Neural cell (in vitro differentiated cells): ENCODE measurements around the gene ABCC8.

Experiments used
- EP300 ChIP-seq: fragments of 450-650 bp; conservative IDR thresholded peaks from 2 replicates; pipeline ENCODE4 v1.6.1; 2014; ENCODE audit warnings: antibody characterized with exemption, mild to moderate bottlenecking, moderate library complexity; ENCODE audit not compliant: poor library complexity, severe bottlenecking
- EZH2 ChIP-seq: fragments of 200-600, 300-800 bp; shearing (Covaris generic), sonication (generic); IDR thresholded peaks from 2 replicates; pipeline ENCODE4 v1.6.1; 2014; ENCODE audit warnings: antibody characterized with exemption, low read length, borderline replicate concordance, mild to moderate bottlenecking; ENCODE audit not compliant: insufficient read depth, poor library complexity, severe bottlenecking
- MXI1 ChIP-seq: fragments of 450-650 bp; conservative IDR thresholded peaks from 2 replicates; pipeline ENCODE4 v1.6.1; 2014; ENCODE audit warnings: antibody characterized with exemption, mild to moderate bottlenecking; ENCODE audit not compliant: poor library complexity, severe bottlenecking
- POLR2AphosphoS5 ChIP-seq: IDR thresholded peaks from 2 replicates; pipeline ENCODE4 v1.6.1; 2012
- TAF1 ChIP-seq: IDR thresholded peaks from 2 replicates; pipeline ENCODE4 v1.6.1; 2012; ENCODE audit warnings: low read depth
- TF ChIP-seq, protein P1 (sequence below): fragments of 450-650 bp; IDR thresholded peaks from 2 replicates; pipeline ENCODE4 v1.5.1; 2014; ENCODE audit warnings: antibody characterized with exemption, mild to moderate bottlenecking, moderate library complexity; ENCODE audit not compliant: poor library complexity, severe bottlenecking
- TF ChIP-seq, protein P2 (sequence below): IDR thresholded peaks from 2 replicates; pipeline ENCODE4 v1.6.1; 2012; ENCODE audit warnings: borderline replicate concordance

DNA sequence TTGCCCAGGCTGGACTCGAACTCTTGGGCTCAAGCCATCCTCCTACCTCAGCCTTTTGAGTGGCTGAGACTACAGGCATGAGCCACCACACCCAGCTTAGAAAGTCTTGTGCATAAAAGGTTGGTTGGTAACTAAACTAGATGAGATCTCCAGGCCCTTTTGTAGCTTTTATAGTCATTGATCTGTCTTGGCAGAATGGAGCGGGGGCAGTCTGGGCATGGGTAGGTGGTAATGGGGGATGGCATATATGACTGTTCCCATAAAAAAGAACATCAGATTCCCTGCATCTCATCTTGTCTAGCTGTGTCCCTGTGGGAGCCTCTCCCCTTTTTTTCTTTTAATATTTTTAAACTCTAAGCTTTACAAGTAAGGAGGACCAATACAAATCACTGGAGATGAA is 30.2 kb downstream of the ABCC8 start:
- TF ChIP-seq, protein P1, sequence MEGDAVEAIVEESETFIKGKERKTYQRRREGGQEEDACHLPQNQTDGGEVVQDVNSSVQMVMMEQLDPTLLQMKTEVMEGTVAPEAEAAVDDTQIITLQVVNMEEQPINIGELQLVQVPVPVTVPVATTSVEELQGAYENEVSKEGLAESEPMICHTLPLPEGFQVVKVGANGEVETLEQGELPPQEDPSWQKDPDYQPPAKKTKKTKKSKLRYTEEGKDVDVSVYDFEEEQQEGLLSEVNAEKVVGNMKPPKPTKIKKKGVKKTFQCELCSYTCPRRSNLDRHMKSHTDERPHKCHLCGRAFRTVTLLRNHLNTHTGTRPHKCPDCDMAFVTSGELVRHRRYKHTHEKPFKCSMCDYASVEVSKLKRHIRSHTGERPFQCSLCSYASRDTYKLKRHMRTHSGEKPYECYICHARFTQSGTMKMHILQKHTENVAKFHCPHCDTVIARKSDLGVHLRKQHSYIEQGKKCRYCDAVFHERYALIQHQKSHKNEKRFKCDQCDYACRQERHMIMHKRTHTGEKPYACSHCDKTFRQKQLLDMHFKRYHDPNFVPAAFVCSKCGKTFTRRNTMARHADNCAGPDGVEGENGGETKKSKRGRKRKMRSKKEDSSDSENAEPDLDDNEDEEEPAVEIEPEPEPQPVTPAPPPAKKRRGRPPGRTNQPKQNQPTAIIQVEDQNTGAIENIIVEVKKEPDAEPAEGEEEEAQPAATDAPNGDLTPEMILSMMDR = no peak
- no peak for TF ChIP-seq EP300
- TF ChIP-seq, protein P2, sequence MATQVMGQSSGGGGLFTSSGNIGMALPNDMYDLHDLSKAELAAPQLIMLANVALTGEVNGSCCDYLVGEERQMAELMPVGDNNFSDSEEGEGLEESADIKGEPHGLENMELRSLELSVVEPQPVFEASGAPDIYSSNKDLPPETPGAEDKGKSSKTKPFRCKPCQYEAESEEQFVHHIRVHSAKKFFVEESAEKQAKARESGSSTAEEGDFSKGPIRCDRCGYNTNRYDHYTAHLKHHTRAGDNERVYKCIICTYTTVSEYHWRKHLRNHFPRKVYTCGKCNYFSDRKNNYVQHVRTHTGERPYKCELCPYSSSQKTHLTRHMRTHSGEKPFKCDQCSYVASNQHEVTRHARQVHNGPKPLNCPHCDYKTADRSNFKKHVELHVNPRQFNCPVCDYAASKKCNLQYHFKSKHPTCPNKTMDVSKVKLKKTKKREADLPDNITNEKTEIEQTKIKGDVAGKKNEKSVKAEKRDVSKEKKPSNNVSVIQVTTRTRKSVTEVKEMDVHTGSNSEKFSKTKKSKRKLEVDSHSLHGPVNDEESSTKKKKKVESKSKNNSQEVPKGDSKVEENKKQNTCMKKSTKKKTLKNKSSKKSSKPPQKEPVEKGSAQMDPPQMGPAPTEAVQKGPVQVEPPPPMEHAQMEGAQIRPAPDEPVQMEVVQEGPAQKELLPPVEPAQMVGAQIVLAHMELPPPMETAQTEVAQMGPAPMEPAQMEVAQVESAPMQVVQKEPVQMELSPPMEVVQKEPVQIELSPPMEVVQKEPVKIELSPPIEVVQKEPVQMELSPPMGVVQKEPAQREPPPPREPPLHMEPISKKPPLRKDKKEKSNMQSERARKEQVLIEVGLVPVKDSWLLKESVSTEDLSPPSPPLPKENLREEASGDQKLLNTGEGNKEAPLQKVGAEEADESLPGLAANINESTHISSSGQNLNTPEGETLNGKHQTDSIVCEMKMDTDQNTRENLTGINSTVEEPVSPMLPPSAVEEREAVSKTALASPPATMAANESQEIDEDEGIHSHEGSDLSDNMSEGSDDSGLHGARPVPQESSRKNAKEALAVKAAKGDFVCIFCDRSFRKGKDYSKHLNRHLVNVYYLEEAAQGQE = no peak
- TF ChIP-seq EZH2 = no peak
- TF ChIP-seq POLR2AphosphoS5 = no peak
- no peak for TF ChIP-seq TAF1
- no peak for TF ChIP-seq MXI1
